GM23338 (cell line): ENCODE data around the gene SIGLEC15. TPM values are rescaled to one million over a fixed set of nuclear protein-coding genes. Genes with fewer than 3 reads are reported as not detected.

Source experiments
- ATAC-seq: fragments of 200-7000 bp; cut with Tn5 transposase; 3 replicates; pipeline ENCODE4 v1.9.1; 2020
- DNase-seq: peaks from one replicate; pipeline ENCODE4 v3.0.0-alpha.2; 2015; ENCODE audit warnings: low spot score
- H2AFZ ChIP-seq: fragments of 200-600 bp; sonication (generic); 2 replicates; pipeline ENCODE4 v1.8.0; 2016; ENCODE audit warnings: antibody characterized with exemption, mild to moderate bottlenecking, moderate library complexity
- H3F3A ChIP-seq: fragments of 200-600 bp; sonication (generic); replicated peaks from 2 replicates; pipeline ENCODE4 v1.8.0; 2017; ENCODE audit warnings: antibody characterized with exemption, mixed run types, low read depth
- H3K27ac ChIP-seq: fragments of 200-600 bp; sonication (generic); 2 replicates; pipeline ENCODE4 v1.6.1; 2016; ENCODE audit warnings: low read depth
- H3K27me3 ChIP-seq: fragments of 200-600 bp; sonication (generic); 2 replicates; pipeline ENCODE4 v1.8.0; 2016; ENCODE audit warnings: mild to moderate bottlenecking, mixed run types, moderate library complexity; ENCODE audit not compliant: insufficient read depth
- H3K36me3 ChIP-seq: fragments of 200-600 bp; sonication (generic); 2 replicates; pipeline ENCODE4 v1.8.0; 2016; ENCODE audit warnings: mild to moderate bottlenecking; ENCODE audit not compliant: insufficient read depth
- H3K4me1 ChIP-seq: fragments of 200-600 bp; sonication (generic); 2 replicates; pipeline ENCODE4 v1.8.0; 2016; ENCODE audit warnings: mild to moderate bottlenecking, moderate library complexity; ENCODE audit not compliant: insufficient read depth
- H3K4me2 ChIP-seq: fragments of 200-600 bp; sonication (generic); 2 replicates; pipeline ENCODE4 v1.7.1; 2017; ENCODE audit warnings: mixed run types
- H3K4me3 ChIP-seq: fragments of 200-600 bp; sonication (generic); 2 replicates; pipeline ENCODE4 v1.6.1; 2016; ENCODE audit warnings: mixed run types
- H3K79me2 ChIP-seq: fragments of 200-600 bp; sonication (generic); replicated peaks from 2 replicates; pipeline ENCODE4 v1.8.0; 2017; ENCODE audit warnings: mild to moderate bottlenecking; ENCODE audit not compliant: insufficient read depth
- H3K9me2 ChIP-seq: fragments of 200-600 bp; sonication (generic); 2 replicates; pipeline ENCODE4 v1.8.0; 2017; ENCODE audit not compliant: insufficient read depth
- H4K20me1 ChIP-seq: fragments of 200-600 bp; sonication (generic); replicated peaks from 2 replicates; pipeline ENCODE4 v1.8.0; 2017; ENCODE audit warnings: mild to moderate bottlenecking; ENCODE audit not compliant: insufficient read depth
- H3K27ac Mint-ChIP-seq: 2 replicates; pipeline ENCODE4 v1.8.0; 2020; ENCODE audit warnings: inconsistent platforms, mild to moderate bottlenecking, moderate library complexity, mixed read lengths
- H3K27me3 Mint-ChIP-seq: 3 replicates; pipeline ENCODE4 v1.8.0; 2022; ENCODE audit warnings: low read depth, mild to moderate bottlenecking, moderate library complexity, mixed read lengths, inconsistent platforms; ENCODE audit not compliant: insufficient read depth, poor library complexity
- H3K36me3 Mint-ChIP-seq: 3 replicates; pipeline ENCODE4 v1.8.0; 2021; ENCODE audit warnings: low read depth, mild to moderate bottlenecking, inconsistent platforms, moderate library complexity, mixed read lengths
- H3K4me1 Mint-ChIP-seq: 3 replicates; pipeline ENCODE4 v1.8.0; 2020; ENCODE audit warnings: mild to moderate bottlenecking, inconsistent platforms, mixed read lengths
- H3K4me3 Mint-ChIP-seq: 3 replicates; pipeline ENCODE4 v1.8.0; 2021; ENCODE audit warnings: moderate library complexity, mild to moderate bottlenecking, inconsistent platforms, mixed read lengths
- H3K9me3 Mint-ChIP-seq: 3 replicates; pipeline ENCODE4 v1.8.0; 2020; ENCODE audit warnings: moderate library complexity, mild to moderate bottlenecking, inconsistent platforms, mixed read lengths
- CREB1 ChIP-seq: fragments of 250-450 bp; sonication (Bioruptor Pico); IDR thresholded peaks from 2 replicates; pipeline ENCODE4 v1.5.0; 2020; ENCODE audit warnings: low read depth, mild to moderate bottlenecking, moderate library complexity
- EZH2 ChIP-seq: fragments of 200-600 bp; sonication (generic); IDR thresholded peaks from one replicate; pipeline ENCODE4 v1.8.0; 2017; ENCODE audit warnings: antibody characterized with exemption, mild to moderate bottlenecking, low read depth; ENCODE audit not compliant: unreplicated experiment
- EZH2phosphoT487 ChIP-seq: fragments of 200-600 bp; sonication (generic); IDR thresholded peaks from one replicate; pipeline ENCODE4 v1.8.1; 2018; ENCODE audit warnings: antibody characterized with exemption; ENCODE audit not compliant: unreplicated experiment
- JUNB ChIP-seq: IDR thresholded peaks from one replicate; pipeline ENCODE4 v1.6.1; 2016; ENCODE audit warnings: antibody characterized with exemption; ENCODE audit not compliant: unreplicated experiment
- NANOG ChIP-seq: IDR thresholded peaks from 2 replicates; pipeline ENCODE4 v1.6.1; 2016; ENCODE audit warnings: antibody characterized with exemption, borderline replicate concordance
- POLR2AphosphoS5 ChIP-seq: IDR thresholded peaks from 2 replicates; pipeline ENCODE4 v1.6.1; 2016; ENCODE audit warnings: antibody characterized with exemption, low read depth
- STAT1 ChIP-seq: IDR thresholded peaks from one replicate; pipeline ENCODE4 v1.6.1; 2016; ENCODE audit warnings: antibody characterized with exemption; ENCODE audit not compliant: unreplicated experiment
- ZNF114 ChIP-seq: fragments of 250-450 bp; sonication (Bioruptor Pico); IDR thresholded peaks from 2 replicates; pipeline ENCODE4 v1.5.0; 2020; ENCODE audit warnings: mild to moderate bottlenecking, moderate library complexity
- ZNF331 ChIP-seq: fragments of 250-450 bp; sonication (Bioruptor Pico); IDR thresholded peaks from 2 replicates; pipeline ENCODE4 v1.5.0; 2020; ENCODE audit warnings: low read depth, mild to moderate bottlenecking, moderate library complexity
- polyA plus RNA-seq: library from polyadenylated mRNA; unstranded; fragments of >200 nt; fragmentation: Nextera tagmentation; extraction: Ambion mirVana; gene quantifications from 2 replicates; pipeline ENCODE4 v1.2.1, GENCODE V29; 2016
- total RNA-seq: library from RNA; depleted of rRNA; stranded (reverse); fragments of >200 nt; shearing (Covaris generic); gene quantifications from 2 replicates; pipeline ENCODE4 v1.2.3, GENCODE V29; 2014
- TF ChIP-seq, protein P1 (sequence below), 2 experiments: fragments of 200-600 bp in 1 of 2; sonication (generic) in 1 of 2; conservative IDR thresholded peaks; 2 replicates each; pipeline versions ENCODE4 v1.5.1 to v1.6.1; 2016 to 2017; ENCODE audit warnings: antibody characterized with exemption in 2 of 2, low read depth in 2 of 2, mild to moderate bottlenecking in 2 of 2, moderate library complexity in 1 of 2
- TF ChIP-seq, protein P2 (sequence below): IDR thresholded peaks from 2 replicates; pipeline ENCODE4 v1.6.1; 2016; ENCODE audit warnings: antibody characterized with exemption
- TF ChIP-seq, protein P3 (sequence below): IDR thresholded peaks from one replicate; pipeline ENCODE4 v1.6.1; 2018; ENCODE audit warnings: antibody characterized with exemption; ENCODE audit not compliant: unreplicated experiment
- TF ChIP-seq, protein P4 (sequence below): fragments of 250-450 bp; sonication (Bioruptor Pico); IDR thresholded peaks from 2 replicates; pipeline ENCODE4 v1.5.0; 2020; ENCODE audit warnings: mild to moderate bottlenecking, moderate library complexity

Gene SIGLEC15
- total and polyA plus RNA-seq, 2 experiments from 2014 or later = 0.29 TPM; not detected in 1

DNA sequence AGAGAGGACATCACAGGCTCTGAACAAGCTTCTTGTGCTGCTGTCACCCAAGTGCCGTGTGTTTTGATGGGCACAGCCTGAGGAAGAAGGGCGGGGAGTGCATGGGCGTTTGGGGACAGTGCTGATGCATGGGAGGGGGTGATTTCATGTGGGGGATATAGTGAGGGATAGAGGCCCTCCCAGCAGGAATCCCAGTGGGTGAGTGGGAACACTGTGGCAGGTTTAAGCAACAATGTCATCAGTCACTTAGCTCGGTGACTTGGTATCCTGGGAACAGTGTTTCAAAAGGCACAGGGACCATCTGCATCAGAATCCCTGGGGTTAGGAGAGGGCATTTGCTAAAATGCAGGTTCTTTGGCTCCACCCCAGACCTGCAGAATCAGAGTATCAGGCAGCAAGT lies 609 bp downstream of the SIGLEC15 start:
- H3K36me3 ChIP-seq = no peaks in the 10 kb centered on the region
- H3K4me1 ChIP-seq = no peaks in the 10 kb centered on the region; the same call in 1 of the 2 replicates
- no peak overlapping the region for H3K27ac ChIP-seq
- Mint-ChIP-seq H3K27me3 (peaks cover 13% of the 10 kb centered on the region), H3K4me3 (no peak overlapping the region), H3K36me3 (no peaks in the 10 kb centered on the region), H3K27ac (no peak overlapping the region), H3K4me1 (peaks cover 19% of the 10 kb centered on the region), H3K9me3 (no peaks in the 10 kb centered on the region)
- H4K20me1 ChIP-seq = no peaks in the 10 kb centered on the region
- no peak overlapping the region for H3K4me2 ChIP-seq
- ATAC-seq (no peak), DNase-seq (no peak)
- TF ChIP-seq EZH2 (no peak), JUNB (no peak), NANOG (no peak), EZH2phosphoT487 (no peak), POLR2AphosphoS5 (no peak), STAT1 (no peak), ZNF114 (no peak), CREB1 (CRISPR knock-in tag) (no peak), ZNF331 (CRISPR knock-in tag) (no peak)
- TF ChIP-seq, protein P1, sequence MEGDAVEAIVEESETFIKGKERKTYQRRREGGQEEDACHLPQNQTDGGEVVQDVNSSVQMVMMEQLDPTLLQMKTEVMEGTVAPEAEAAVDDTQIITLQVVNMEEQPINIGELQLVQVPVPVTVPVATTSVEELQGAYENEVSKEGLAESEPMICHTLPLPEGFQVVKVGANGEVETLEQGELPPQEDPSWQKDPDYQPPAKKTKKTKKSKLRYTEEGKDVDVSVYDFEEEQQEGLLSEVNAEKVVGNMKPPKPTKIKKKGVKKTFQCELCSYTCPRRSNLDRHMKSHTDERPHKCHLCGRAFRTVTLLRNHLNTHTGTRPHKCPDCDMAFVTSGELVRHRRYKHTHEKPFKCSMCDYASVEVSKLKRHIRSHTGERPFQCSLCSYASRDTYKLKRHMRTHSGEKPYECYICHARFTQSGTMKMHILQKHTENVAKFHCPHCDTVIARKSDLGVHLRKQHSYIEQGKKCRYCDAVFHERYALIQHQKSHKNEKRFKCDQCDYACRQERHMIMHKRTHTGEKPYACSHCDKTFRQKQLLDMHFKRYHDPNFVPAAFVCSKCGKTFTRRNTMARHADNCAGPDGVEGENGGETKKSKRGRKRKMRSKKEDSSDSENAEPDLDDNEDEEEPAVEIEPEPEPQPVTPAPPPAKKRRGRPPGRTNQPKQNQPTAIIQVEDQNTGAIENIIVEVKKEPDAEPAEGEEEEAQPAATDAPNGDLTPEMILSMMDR (conservative IDR thresholded peaks at IDR 0.05; ENCODE audit: low read depth in 2 of 2) = no peak
- TF ChIP-seq, protein P2, sequence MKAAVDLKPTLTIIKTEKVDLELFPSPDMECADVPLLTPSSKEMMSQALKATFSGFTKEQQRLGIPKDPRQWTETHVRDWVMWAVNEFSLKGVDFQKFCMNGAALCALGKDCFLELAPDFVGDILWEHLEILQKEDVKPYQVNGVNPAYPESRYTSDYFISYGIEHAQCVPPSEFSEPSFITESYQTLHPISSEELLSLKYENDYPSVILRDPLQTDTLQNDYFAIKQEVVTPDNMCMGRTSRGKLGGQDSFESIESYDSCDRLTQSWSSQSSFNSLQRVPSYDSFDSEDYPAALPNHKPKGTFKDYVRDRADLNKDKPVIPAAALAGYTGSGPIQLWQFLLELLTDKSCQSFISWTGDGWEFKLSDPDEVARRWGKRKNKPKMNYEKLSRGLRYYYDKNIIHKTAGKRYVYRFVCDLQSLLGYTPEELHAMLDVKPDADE = no peak
- TF ChIP-seq, protein P3, sequence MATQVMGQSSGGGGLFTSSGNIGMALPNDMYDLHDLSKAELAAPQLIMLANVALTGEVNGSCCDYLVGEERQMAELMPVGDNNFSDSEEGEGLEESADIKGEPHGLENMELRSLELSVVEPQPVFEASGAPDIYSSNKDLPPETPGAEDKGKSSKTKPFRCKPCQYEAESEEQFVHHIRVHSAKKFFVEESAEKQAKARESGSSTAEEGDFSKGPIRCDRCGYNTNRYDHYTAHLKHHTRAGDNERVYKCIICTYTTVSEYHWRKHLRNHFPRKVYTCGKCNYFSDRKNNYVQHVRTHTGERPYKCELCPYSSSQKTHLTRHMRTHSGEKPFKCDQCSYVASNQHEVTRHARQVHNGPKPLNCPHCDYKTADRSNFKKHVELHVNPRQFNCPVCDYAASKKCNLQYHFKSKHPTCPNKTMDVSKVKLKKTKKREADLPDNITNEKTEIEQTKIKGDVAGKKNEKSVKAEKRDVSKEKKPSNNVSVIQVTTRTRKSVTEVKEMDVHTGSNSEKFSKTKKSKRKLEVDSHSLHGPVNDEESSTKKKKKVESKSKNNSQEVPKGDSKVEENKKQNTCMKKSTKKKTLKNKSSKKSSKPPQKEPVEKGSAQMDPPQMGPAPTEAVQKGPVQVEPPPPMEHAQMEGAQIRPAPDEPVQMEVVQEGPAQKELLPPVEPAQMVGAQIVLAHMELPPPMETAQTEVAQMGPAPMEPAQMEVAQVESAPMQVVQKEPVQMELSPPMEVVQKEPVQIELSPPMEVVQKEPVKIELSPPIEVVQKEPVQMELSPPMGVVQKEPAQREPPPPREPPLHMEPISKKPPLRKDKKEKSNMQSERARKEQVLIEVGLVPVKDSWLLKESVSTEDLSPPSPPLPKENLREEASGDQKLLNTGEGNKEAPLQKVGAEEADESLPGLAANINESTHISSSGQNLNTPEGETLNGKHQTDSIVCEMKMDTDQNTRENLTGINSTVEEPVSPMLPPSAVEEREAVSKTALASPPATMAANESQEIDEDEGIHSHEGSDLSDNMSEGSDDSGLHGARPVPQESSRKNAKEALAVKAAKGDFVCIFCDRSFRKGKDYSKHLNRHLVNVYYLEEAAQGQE = no peak
- TF ChIP-seq, protein P4, sequence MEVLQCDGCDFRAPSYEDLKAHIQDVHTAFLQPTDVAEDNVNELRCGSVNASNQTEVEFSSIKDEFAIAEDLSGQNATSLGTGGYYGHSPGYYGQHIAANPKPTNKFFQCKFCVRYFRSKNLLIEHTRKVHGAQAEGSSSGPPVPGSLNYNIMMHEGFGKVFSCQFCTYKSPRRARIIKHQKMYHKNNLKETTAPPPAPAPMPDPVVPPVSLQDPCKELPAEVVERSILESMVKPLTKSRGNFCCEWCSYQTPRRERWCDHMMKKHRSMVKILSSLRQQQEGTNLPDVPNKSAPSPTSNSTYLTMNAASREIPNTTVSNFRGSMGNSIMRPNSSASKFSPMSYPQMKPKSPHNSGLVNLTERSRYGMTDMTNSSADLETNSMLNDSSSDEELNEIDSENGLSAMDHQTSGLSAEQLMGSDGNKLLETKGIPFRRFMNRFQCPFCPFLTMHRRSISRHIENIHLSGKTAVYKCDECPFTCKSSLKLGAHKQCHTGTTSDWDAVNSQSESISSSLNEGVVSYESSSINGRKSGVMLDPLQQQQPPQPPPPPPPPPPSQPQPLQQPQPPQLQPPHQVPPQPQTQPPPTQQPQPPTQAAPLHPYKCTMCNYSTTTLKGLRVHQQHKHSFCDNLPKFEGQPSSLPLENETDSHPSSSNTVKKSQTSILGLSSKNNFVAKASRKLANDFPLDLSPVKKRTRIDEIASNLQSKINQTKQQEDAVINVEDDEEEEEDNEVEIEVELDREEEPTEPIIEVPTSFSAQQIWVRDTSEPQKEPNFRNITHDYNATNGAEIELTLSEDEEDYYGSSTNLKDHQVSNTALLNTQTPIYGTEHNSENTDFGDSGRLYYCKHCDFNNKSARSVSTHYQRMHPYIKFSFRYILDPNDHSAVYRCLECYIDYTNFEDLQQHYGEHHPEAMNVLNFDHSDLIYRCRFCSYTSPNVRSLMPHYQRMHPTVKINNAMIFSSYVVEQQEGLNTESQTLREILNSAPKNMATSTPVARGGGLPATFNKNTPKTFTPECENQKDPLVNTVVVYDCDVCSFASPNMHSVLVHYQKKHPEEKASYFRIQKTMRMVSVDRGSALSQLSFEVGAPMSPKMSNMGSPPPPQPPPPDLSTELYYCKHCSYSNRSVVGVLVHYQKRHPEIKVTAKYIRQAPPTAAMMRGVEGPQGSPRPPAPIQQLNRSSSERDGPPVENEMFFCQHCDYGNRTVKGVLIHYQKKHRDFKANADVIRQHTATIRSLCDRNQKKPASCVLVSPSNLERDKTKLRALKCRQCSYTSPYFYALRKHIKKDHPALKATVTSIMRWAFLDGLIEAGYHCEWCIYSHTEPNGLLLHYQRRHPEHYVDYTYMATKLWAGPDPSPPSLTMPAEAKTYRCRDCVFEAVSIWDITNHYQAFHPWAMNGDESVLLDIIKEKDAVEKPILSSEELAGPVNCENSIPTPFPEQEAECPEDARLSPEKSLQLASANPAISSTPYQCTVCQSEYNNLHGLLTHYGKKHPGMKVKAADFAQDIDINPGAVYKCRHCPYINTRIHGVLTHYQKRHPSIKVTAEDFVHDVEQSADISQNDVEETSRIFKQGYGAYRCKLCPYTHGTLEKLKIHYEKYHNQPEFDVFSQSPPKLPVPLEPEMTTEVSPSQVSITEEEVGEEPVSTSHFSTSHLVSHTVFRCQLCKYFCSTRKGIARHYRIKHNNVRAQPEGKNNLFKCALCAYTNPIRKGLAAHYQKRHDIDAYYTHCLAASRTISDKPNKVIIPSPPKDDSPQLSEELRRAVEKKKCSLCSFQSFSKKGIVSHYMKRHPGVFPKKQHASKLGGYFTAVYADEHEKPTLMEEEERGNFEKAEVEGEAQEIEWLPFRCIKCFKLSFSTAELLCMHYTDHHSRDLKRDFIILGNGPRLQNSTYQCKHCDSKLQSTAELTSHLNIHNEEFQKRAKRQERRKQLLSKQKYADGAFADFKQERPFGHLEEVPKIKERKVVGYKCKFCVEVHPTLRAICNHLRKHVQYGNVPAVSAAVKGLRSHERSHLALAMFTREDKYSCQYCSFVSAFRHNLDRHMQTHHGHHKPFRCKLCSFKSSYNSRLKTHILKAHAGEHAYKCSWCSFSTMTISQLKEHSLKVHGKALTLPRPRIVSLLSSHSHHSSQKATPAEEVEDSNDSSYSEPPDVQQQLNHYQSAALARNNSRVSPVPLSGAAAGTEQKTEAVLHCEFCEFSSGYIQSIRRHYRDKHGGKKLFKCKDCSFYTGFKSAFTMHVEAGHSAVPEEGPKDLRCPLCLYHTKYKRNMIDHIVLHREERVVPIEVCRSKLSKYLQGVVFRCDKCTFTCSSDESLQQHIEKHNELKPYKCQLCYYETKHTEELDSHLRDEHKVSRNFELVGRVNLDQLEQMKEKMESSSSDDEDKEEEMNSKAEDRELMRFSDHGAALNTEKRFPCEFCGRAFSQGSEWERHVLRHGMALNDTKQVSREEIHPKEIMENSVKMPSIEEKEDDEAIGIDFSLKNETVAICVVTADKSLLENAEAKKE (CRISPR knock-in tag) = no peak
- H3F3A ChIP-seq = no peaks in the 10 kb centered on the region
- H3K9me2 ChIP-seq = no peaks in the 10 kb centered on the region
- no peak overlapping the region for H3K4me3 ChIP-seq
- H3K79me2 ChIP-seq = no peaks in the 10 kb centered on the region
- H2AFZ ChIP-seq = no peak overlapping the region
- no peaks in the 10 kb centered on the region for H3K27me3 ChIP-seq
